Measurements from ENCODE around the gene MYO5A. TPM values are rescaled to one million over a fixed set of nuclear protein-coding genes. Genes with fewer than 3 reads are reported as not detected.
"Not testable (repeated sequence)": the region's sequence is repeated elsewhere in the genome, so short reads cannot be mapped to it uniquely, and the experiment has no call there.

Gene MYO5A
- total RNA-seq, 1 donor from 2014 or later, result 15.7 TPM

DNA sequence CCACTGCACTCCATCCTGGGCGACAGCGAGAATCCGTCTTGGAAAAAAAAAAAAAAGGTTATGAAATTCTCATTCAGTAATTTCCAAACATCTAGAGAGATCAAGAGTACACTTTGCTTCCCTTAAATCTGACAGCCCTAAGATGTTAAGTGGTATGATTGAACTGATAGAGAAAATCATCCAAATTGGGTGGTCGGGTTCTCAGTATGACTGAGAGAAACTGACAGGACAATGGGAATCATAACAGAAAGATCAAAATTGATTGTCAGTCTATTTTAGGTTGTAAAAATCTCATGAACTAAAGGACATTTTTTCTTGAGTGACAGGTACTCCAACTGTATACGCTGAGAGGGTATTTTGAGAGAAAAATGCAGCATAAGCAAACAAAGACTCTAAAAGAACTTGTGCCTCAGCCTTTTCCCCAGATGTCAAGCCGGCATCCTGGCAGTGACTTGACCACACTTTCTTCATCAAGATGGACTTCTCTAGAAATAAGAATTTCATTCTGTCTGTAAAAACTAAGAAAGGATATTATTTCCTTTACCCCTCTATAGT, 65.8 kb downstream of the MYO5A start:
- TF ChIP-seq, protein P1, sequence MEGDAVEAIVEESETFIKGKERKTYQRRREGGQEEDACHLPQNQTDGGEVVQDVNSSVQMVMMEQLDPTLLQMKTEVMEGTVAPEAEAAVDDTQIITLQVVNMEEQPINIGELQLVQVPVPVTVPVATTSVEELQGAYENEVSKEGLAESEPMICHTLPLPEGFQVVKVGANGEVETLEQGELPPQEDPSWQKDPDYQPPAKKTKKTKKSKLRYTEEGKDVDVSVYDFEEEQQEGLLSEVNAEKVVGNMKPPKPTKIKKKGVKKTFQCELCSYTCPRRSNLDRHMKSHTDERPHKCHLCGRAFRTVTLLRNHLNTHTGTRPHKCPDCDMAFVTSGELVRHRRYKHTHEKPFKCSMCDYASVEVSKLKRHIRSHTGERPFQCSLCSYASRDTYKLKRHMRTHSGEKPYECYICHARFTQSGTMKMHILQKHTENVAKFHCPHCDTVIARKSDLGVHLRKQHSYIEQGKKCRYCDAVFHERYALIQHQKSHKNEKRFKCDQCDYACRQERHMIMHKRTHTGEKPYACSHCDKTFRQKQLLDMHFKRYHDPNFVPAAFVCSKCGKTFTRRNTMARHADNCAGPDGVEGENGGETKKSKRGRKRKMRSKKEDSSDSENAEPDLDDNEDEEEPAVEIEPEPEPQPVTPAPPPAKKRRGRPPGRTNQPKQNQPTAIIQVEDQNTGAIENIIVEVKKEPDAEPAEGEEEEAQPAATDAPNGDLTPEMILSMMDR (conservative IDR thresholded peaks at IDR 0.05; ENCODE audit: low read depth, low read length), result no peak
- DNase-seq (ENCODE audit: low read depth), result no peak
- H3K4me3 ChIP-seq (ENCODE audit: low read depth, low read length), result no peak overlapping the region

GRCh38 chr15:52459701-52460100, 69.0 kb downstream of the MYO5A start:
- not testable (repeated sequence) for DNase-seq (ENCODE audit: low read depth); H3K4me3 ChIP-seq (ENCODE audit: low read depth, low read length)

GRCh38 chr15:52459265-52459664, 69.4 kb downstream of the MYO5A start:
- DNase-seq (ENCODE audit: low read depth); H3K4me3 ChIP-seq (ENCODE audit: low read depth, low read length): not testable (repeated sequence)

GRCh38 chr15:52448011-52448890, 80.4 kb downstream of the MYO5A start:
- TF ChIP-seq, protein P1 (conservative IDR thresholded peaks at IDR 0.05; ENCODE audit: low read depth, low read length), result no peak
- no peak for DNase-seq (ENCODE audit: low read depth)
- no peak overlapping the region for H3K4me3 ChIP-seq (ENCODE audit: low read depth, low read length)

DNA sequence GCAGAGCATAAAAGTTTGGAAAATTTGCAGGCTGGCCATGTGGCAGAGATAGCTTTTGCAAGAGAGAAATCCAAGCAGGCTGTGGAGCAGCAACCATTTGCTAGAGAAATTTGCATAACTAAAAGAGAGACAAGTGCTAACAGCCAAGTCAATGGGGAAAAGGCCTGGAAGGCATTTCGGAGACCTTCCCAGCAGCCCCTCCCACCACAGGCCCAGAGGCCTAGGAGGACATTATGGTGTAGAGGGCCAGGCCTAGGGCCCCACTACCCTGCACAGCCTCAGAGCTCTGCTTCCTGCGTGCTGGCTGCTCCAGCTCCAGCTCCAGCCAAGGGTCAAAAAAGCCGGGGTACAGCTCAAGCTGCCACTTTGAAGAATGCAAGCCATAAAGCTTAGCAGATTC, 82.7 kb downstream of the MYO5A start:
- H3K4me3 ChIP-seq (ENCODE audit: low read depth, low read length), result no peak overlapping the region
- DNase-seq (ENCODE audit: low read depth), result no peak
- TF ChIP-seq, protein P1 (conservative IDR thresholded peaks at IDR 0.05; ENCODE audit: low read depth, low read length), result no peak

DNA sequence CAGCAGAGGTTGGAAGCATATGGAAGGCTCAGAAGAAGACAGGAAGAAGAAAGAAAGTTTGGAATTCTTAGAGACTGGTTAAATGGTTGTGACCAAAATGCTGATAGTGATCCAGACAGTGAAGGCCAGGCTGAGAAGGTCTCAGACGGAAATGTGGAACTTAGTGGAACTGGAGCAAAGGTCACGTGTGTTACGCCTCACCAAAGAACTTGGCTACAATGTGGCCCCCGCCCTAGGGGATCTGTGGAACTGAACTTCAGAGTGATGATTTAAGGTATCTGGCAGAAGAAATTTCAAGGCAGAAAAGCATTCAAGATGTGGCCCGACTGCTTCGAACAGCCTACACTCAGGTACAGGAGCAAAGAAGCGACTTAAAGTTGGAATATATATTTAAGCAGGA, 83.1 kb downstream of the MYO5A start:
- TF ChIP-seq, protein P1 (conservative IDR thresholded peaks at IDR 0.05; ENCODE audit: low read depth, low read length), result no peak
- DNase-seq (ENCODE audit: low read depth), result no peak
- no peak overlapping the region for H3K4me3 ChIP-seq (ENCODE audit: low read depth, low read length)

DNA sequence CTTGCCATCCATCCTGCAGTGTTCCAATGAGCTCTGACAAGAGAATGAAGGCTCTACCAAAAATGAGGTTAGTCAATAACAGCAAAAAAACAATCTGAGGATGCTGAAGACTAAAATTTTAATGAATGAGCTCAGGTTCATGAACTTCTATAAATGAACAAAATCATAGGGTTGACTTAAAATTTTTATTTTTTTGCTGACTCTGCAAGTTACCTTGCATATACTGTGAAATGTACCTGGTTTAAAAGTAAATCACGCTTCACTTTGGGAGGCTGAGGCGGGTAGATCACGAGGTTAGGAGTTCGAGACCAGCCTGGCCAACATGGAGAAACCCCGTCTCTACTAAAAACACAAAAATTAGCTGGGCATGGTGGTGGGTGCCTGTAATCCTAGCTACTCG, 85.5 kb downstream of the MYO5A start:
- not testable (repeated sequence) for DNase-seq (ENCODE audit: low read depth); H3K4me3 ChIP-seq (ENCODE audit: low read depth, low read length)

- no peak for DNase-seq (ENCODE audit: low read depth)
- H3K4me3 ChIP-seq (ENCODE audit: low read depth, low read length), result no peak overlapping the region
- TF ChIP-seq, protein P1 (conservative IDR thresholded peaks at IDR 0.05; ENCODE audit: low read depth, low read length), result no peak
Measured at GRCh38 chr15:52441841-52442240, 86.8 kb downstream of the MYO5A start.
